Stimulated activated CD4-positive, alpha-beta T cell treated with anti-CD3 and anti-CD28 coated beads, Interleukin-2, amount 100 ng/mL, for 24 hours (primary cell): ENCODE results near the gene KLF16.
A peak's percentile ranks its signal among the peaks of the same experiment; 100 is the strongest.

Experiments used
- DNase-seq, 2 donors: peaks; one replicate each; pipeline ENCODE4 v3.0.0-alpha.2; 2020

Gene KLF16

GRCh38 chr19:1866693-1867348 lies 3.4 kb upstream of the KLF16 start:
- DNase-seq = no peak

- DNase-seq = no peak
These were observed 2.0 kb upstream of the KLF16 start for GRCh38 chr19:1865172-1866010.

- DNase-seq = peak; percentile 69 to 72
These were observed 1.2 kb upstream of the KLF16 start for GRCh38 chr19:1864480-1865171.

- DNase-seq = peak; percentile 94 to 95
These were observed 480 bp upstream of the KLF16 start for GRCh38 chr19:1863638-1864479.

DNA sequence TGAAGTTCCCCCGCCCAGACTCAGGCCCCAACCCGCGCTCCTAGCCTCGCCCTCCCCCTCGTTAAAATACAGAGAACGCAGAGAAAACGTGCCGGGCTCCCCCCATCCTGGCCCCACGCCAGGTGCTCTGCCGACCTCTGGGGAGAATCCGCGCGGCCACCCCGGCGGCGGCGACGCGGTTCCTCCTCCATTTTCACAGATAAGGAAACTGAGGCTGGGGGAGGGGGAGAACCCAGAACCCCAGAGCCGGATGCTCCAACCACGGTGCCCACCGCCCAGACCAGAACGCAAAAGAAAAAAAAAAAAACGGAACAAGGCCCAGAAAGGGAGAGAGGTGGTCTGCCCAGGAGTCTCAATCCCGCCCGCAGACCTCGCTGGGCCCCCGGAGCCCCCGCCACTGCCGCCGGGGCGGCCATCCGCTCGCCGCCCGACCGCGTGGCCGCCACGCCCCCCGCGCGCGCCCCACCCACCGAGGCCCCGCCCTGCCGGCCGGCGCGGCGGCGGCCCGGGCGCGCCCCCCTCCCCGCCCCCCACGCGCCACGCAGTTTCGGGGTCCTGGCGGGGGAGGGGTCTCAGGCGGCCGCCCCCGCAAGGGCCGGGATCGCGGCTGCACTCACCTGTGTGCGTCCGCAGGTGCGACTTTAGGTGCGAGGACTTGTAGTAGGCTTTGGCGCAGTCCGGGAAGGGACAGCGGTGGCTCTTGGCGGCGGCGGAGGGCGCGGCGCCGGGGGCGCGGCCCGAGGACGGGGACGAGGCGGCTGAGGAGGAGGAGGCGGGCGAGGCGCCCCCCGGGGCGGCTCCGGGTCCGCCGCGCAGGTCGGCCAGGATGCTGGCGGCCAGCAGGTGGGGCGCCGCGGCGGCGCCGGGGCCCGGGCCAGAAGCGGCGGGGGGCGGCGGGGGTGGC lies 703 bp downstream of the KLF16 start:
- peak; percentile 66 to 73 for DNase-seq

DNA sequence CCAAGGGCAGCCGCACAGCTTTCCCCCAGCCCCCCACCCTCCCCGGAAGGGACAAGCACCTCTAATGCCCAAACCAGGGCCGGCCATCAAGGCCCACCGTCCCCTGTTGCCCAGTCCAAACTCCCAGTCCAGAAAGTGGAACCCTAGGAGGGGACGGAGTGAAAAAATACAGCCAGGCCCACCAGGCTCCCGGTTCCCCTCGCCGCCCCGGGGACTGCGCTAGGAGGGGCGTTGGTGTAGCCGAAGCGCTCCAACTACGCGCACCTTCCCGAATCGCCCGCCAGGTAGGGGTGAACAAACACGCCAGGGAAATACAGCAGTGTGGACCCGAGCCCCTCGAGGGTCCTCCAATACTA lies 1.3 kb downstream of the KLF16 start:
- DNase-seq = no peak

DNA sequence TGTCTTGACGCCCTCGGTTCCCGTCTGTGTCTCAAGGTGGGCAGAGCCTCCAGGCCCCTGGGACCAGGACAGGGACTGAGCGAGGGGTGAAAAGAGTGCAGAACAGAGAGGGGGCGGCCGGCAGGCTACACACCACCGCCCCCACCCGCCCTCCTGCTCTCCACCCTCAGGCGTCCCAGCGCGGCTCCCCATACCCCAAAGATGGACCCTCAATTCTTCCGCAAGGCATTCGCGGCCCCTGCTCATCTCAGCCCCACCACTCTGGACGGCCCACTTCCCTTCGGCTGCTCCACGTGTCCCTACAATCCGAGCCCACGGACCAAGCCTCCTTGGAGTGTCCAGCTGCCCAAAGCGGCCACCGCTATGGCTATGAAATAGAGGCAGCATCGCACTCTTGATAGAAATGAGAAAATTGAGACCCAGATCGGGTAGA lies 1.8 kb downstream of the KLF16 start:
- DNase-seq = no peak

GRCh38 chr19:1860821-1861598 lies 2.4 kb downstream of the KLF16 start:
- no peak for DNase-seq

GRCh38 chr19:1860042-1860775 lies 3.2 kb downstream of the KLF16 start:
- DNase-seq = peak in 1 of 2 donors; percentile 64

DNA sequence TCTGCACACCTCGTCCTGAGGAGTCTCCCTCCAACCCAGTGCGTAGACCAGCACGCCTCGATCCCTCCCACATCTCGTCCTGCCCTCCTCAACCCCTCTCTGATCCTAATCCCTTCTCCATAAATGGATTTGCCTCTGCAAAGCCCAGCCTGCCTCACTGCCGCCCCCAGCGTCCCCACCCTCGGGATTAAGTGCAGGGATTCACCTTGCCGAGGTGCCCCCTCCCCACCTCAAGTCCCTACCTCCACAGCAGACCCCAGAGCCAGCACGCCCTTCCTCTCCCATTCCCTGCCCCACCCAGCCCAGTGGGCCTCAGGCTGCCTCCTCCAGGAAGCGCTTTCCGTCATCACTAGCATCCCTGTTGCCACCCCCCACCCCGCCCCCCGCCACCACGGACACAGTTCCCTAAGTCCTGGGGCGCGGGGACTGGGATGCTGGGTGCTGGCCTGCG lies 4.0 kb downstream of the KLF16 start:
- DNase-seq = no peak

DNA sequence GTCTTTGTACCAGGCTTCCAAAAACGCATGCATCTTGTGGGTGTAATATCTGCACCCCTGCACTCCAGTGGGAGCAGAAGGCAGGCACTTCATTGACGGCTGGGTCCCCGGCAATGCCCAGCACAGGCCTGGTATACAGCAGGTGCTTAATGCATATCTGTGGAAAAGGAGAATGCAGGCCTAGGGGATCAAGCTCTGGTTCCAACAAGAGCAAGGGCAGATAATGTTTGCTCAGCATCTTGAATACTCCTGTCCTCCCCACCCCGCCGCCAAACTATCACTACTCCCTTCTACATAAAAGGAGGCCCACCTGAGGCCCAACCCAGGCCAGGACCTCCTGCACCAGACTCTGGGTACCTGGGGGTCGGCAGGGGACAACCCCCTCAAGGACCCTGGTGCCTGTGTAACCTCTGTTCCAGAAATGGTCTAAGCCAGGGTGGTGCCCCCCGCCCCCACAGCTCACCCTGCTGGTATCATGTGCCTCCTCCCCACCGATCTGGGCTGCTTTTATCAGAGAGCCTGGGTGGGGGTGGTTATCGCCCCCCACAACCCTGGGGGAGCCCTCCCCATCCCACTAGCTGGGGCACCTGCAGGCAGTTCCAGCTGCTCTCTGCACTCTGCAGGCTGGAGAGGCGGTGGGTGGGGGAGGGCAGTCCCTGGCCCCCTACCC lies 4.8 kb downstream of the KLF16 start:
- no peak for DNase-seq

DNA sequence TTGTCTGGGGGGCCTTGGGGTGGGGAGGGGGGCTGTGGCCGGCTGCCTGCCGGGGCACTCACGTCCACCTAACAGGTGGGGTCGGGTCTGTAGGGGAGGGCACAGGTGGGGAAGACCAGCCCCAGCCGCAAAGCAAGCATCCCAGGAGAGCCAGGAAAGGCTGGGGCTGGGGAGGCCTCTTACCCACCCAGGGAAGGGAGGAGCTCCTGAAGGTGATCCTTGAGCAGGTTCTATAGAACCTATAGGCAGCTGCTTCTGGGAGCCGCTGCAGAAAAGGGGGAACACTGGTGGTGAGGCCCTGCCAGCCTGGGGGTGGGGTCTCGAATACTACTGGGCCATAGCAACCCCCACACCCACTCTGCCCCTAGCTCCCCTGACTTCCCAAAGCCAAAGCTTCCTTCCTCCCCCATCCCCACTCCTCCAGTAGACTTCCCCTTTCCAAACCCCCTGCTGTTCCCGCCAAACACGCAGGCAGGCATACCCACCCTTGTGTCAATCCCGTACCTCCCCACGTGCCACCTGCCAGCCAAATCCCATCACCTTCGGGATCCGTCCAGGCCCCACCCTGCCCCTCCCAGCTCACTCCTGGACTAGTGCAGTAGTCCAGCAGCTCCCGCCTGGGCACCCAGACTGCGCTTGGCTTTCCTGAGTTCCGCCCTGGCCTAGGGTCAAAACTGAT lies 5.6 kb downstream of the KLF16 start:
- DNase-seq = no peak

DNA sequence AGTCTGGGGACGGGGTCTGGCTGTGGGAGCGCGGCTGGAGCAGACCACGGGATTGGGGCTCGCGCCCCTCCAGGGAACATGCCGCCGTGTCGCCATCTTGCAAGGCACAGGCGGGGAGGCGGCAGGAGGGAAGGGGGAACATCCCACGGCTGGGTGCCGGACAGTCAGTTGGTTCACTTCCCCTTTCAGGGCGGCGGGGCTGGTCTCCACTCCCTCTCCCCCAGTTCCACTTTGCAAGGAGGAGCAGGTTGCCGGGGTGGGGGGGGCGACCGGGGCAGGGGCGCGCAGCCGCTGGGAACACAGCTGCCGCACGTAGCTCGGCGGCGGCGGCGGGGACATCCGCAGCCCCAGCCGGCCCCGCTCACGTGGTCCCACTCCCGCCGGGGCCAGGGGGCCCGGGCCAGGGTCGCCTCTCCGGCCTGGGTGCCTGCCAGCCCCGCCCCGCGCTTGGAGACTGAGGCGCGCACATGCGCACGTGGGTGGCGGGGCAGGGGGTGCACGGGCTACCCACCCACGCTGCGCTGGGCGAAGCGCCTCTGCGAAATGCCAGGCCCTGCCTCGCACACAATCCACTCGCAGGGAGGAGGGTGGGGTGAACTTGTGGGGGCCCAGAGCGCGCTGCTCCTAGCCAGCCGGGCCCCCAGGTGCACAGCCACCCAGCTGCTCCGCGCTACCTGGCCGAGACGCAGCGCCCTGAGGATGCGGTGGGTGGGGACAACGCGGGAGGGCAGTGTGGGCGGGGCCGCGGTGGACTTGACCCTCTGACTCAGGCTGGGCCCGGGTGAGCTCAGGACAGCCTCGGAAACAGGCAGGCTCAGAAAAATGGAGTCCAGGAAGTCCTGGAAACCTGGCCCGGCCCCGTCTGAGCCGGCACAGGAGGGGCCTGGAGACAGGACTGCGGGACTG lies 6.4 kb downstream of the KLF16 start:
- DNase-seq = peak; percentile 44 to 67

- DNase-seq = no peak
These were observed 7.1 kb downstream of the KLF16 start for GRCh38 chr19:1856345-1856697.

GRCh38 chr19:1855828-1856255 lies 7.5 kb downstream of the KLF16 start:
- peak in 1 of 2 donors; percentile 50 for DNase-seq

GRCh38 chr19:1855040-1855827 lies 8.1 kb downstream of the KLF16 start:
- peak; percentile 76 to 89 for DNase-seq

- no peak for DNase-seq
These were observed 8.8 kb downstream of the KLF16 start for GRCh38 chr19:1854542-1855039.
